Mesendoderm (in vitro differentiated cells): Measurements from ENCODE around the gene STOX1.
"Not testable (repeated sequence)": the region's sequence is repeated elsewhere in the genome, so short reads cannot be mapped to it uniquely, and the experiment has no call there.

Source experiments
- DNase-seq: peaks from one replicate; pipeline ENCODE4 v3.0.0; 2013
- H2AK5ac ChIP-seq: 2 replicates; pipeline ENCODE4 v1.6.1; 2013; ENCODE audit warnings: low read length, inconsistent platforms
- H2BK120ac ChIP-seq: 2 replicates; pipeline ENCODE4 v1.6.1; 2013; ENCODE audit warnings: low read depth, mild to moderate bottlenecking, low read length, moderate library complexity, mixed read lengths
- H2BK15ac ChIP-seq: replicated peaks from 2 replicates; pipeline ENCODE4 v1.6.1; 2013; ENCODE audit warnings: low read depth, mild to moderate bottlenecking, moderate library complexity
- H2BK5ac ChIP-seq: 2 replicates; pipeline ENCODE4 v1.6.1; 2013; ENCODE audit warnings: low read length, inconsistent platforms
- H3K18ac ChIP-seq: 2 replicates; pipeline ENCODE4 v1.6.1; 2013; ENCODE audit warnings: mild to moderate bottlenecking, low read length, mixed read lengths
- H3K23ac ChIP-seq: one replicate; pipeline ENCODE4 v1.6.1; 2013; ENCODE audit warnings: low read length
- H3K27ac ChIP-seq: 2 replicates; pipeline ENCODE4 v1.5.1; 2013; ENCODE audit warnings: low read depth, mild to moderate bottlenecking, inconsistent platforms, low read length, moderate library complexity
- H3K27me3 ChIP-seq: 2 replicates; pipeline ENCODE4 v1.6.1; 2013; ENCODE audit warnings: low read length, control low read depth, mild to moderate bottlenecking, inconsistent platforms; ENCODE audit not compliant: insufficient read depth, poor library complexity
- H3K36me3 ChIP-seq: 2 replicates; pipeline ENCODE4 v1.6.1; 2013; ENCODE audit warnings: low read length, inconsistent platforms; ENCODE audit not compliant: control insufficient read depth, insufficient read depth
- H3K4ac ChIP-seq: one replicate; pipeline ENCODE4 v1.6.1; 2013; ENCODE audit warnings: low read depth, mild to moderate bottlenecking, low read length, moderate library complexity
- H3K4me1 ChIP-seq: 2 replicates; pipeline ENCODE4 v1.6.1; 2013; ENCODE audit warnings: low read depth, low read length, inconsistent platforms; ENCODE audit not compliant: control insufficient read depth
- H3K4me2 ChIP-seq: 2 replicates; pipeline ENCODE4 v1.6.1; 2013; ENCODE audit warnings: low read length
- H3K4me3 ChIP-seq: 2 replicates; pipeline ENCODE4 v1.5.1; 2013; ENCODE audit warnings: mild to moderate bottlenecking, low read length
- H3K56ac ChIP-seq: one replicate; pipeline ENCODE4 v1.6.1; 2013; ENCODE audit warnings: low read length
- H3K79me1 ChIP-seq: 2 replicates; pipeline ENCODE4 v1.6.1; 2013; ENCODE audit warnings: low read length, inconsistent platforms
- H3K79me2 ChIP-seq: 2 replicates; pipeline ENCODE4 v1.6.1; 2013; ENCODE audit warnings: mild to moderate bottlenecking, low read length; ENCODE audit not compliant: control insufficient read depth, insufficient read depth
- H3K9ac ChIP-seq: 2 replicates; pipeline ENCODE4 v1.6.1; 2013; ENCODE audit warnings: low read length, inconsistent platforms
- H4K5ac ChIP-seq: one replicate; pipeline ENCODE4 v1.6.1; 2013; ENCODE audit warnings: low read length
- H4K8ac ChIP-seq: one replicate; pipeline ENCODE4 v1.6.1; 2013; ENCODE audit warnings: low read depth, mild to moderate bottlenecking, control low read depth, low read length, moderate library complexity
- WGBS: extraction: QIAGEN DNeasy Blood & Tissue Kit; methylation state at CpG from one replicate; pipeline ENCODE4 v1.1.7; 2013; ENCODE audit warnings: low lambda C conversion rate, missing lambda C conversion rate; ENCODE audit not compliant: insufficient coverage; ENCODE audit errors: extremely low coverage; 5-methylcytosine and 5-hydroxymethylcytosine counted together

The STOX1 gene

DNA sequence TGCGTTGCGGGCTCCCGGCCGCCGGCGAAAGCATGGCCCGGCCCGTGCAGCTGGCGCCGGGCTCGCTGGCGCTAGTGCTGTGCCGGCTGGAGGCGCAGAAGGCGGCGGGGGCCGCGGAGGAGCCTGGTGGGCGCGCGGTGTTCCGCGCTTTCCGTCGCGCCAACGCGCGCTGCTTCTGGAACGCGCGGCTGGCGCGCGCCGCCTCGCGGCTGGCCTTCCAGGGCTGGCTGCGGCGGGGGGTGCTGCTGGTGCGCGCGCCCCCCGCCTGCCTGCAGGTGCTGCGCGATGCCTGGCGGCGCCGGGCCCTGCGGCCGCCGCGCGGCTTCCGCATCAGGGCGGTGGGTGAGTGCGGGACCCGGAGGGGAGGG is 245 bp downstream of the STOX1 start:
- no CpG with 5 or more reads among the region's 58 CpGs for WGBS
- not testable (repeated sequence) for H2BK15ac ChIP-seq, H3K27me3 ChIP-seq, H2BK120ac ChIP-seq, H3K79me1 ChIP-seq, DNase-seq, H3K23ac ChIP-seq, H3K4me1 ChIP-seq, H4K8ac ChIP-seq, H3K36me3 ChIP-seq, H3K27ac ChIP-seq, H2AK5ac ChIP-seq, H2BK5ac ChIP-seq, H3K4ac ChIP-seq, H3K79me2 ChIP-seq, H4K5ac ChIP-seq, H3K18ac ChIP-seq
- Histone ChIP-seq H3K4me2 (peak overlapping the region; percentile 27), H3K9ac (peak overlapping the region; percentile 64), H3K4me3 (peak overlapping the region; percentile 38), H3K56ac (peak overlapping the region; percentile 56)

DNA sequence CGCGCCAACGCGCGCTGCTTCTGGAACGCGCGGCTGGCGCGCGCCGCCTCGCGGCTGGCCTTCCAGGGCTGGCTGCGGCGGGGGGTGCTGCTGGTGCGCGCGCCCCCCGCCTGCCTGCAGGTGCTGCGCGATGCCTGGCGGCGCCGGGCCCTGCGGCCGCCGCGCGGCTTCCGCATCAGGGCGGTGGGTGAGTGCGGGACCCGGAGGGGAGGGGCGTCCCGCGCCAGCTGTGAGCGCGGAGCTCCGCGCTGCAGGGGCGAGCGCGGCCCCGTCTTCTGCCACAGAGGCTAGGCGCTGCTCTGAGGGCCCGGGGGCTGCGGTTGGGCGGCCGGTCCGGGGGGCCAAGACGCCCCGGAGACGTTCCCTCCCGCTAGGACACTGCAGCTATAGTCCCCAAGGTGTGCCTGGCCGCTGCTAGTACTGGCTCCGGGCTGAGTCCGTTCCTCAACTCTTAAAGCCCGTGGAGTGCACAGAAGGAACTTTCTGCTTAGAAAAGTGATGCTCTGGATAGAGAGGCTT is 811 bp downstream of the STOX1 start:
- Histone ChIP-seq H3K9ac (peak overlapping the region; percentile 8), H3K4me2 (peak overlapping the region; percentile 25), H3K56ac (peak overlapping the region; percentile 37)
- H2BK15ac ChIP-seq, H3K79me1 ChIP-seq, H3K36me3 ChIP-seq, H3K4me1 ChIP-seq, DNase-seq, H2AK5ac ChIP-seq, H4K8ac ChIP-seq, H3K27ac ChIP-seq, H4K5ac ChIP-seq, H3K18ac ChIP-seq, H3K27me3 ChIP-seq, H3K23ac ChIP-seq, H2BK120ac ChIP-seq, H2BK5ac ChIP-seq, H3K4ac ChIP-seq, H3K4me3 ChIP-seq, H3K79me2 ChIP-seq: not testable (repeated sequence)
- no CpG with 5 or more reads among the region's 59 CpGs for WGBS

GRCh38 chr10:68828833-68829232 is 1.5 kb downstream of the STOX1 start:
- no CpG with 5 or more reads among the region's 10 CpGs for WGBS
- H3K4me3 ChIP-seq = no peak overlapping the region

GRCh38 chr10:68829521-68829920 is 2.2 kb downstream of the STOX1 start:
- no peak overlapping the region for H3K9ac ChIP-seq
- no peak overlapping the region for H3K23ac ChIP-seq
- no peak overlapping the region for H3K27ac ChIP-seq
- no peaks in the 10 kb centered on the region for H3K79me2 ChIP-seq
- H3K79me1 ChIP-seq = no peaks in the 10 kb centered on the region
- no peak overlapping the region for H2BK120ac ChIP-seq
- no peak overlapping the region for H2BK15ac ChIP-seq
- no peak overlapping the region for H2AK5ac ChIP-seq
- no peak overlapping the region for H3K4me2 ChIP-seq
- DNase-seq = no peak
- no peak overlapping the region for H3K4me3 ChIP-seq
- H3K36me3 ChIP-seq = no peaks in the 10 kb centered on the region
- H2BK5ac ChIP-seq = no peak overlapping the region
- no peak overlapping the region for H4K5ac ChIP-seq
- H3K27me3 ChIP-seq = no peaks in the 10 kb centered on the region
- no peak overlapping the region for H3K18ac ChIP-seq
- H3K4me1 ChIP-seq = no peaks in the 10 kb centered on the region
- no peak overlapping the region for H4K8ac ChIP-seq
- no CpG with 5 or more reads among the region's 6 CpGs for WGBS
- H3K4ac ChIP-seq = no peak overlapping the region
- no peak overlapping the region for H3K56ac ChIP-seq

More at GRCh38 chr10:68828833-68829232, 1.5 kb downstream of the STOX1 start:
- H3K27me3 ChIP-seq = no peaks in the 10 kb centered on the region
- H3K4ac ChIP-seq = no peak overlapping the region
- H3K79me2 ChIP-seq = no peaks in the 10 kb centered on the region
- H4K5ac ChIP-seq = no peak overlapping the region
- no peak overlapping the region for H2BK5ac ChIP-seq
- no peak for DNase-seq
- no peak overlapping the region for H3K9ac ChIP-seq
- H3K56ac ChIP-seq = no peak overlapping the region
- H2BK15ac ChIP-seq = no peak overlapping the region
- H3K23ac ChIP-seq = no peak overlapping the region
- no peak overlapping the region for H2BK120ac ChIP-seq
- no peak overlapping the region for H3K4me2 ChIP-seq
- H3K4me1 ChIP-seq = no peaks in the 10 kb centered on the region
- no peak overlapping the region for H3K27ac ChIP-seq
- H3K36me3 ChIP-seq = no peaks in the 10 kb centered on the region
- no peak overlapping the region for H3K18ac ChIP-seq
- H2AK5ac ChIP-seq = no peak overlapping the region
- H4K8ac ChIP-seq = no peak overlapping the region
- no peaks in the 10 kb centered on the region for H3K79me1 ChIP-seq

- Histone ChIP-seq H4K8ac (no peak overlapping the region), H3K79me2 (no peaks in the 10 kb centered on the region)
- no CpG with 5 or more reads among the region's 6 CpGs for WGBS
These were observed 2.6 kb downstream of the STOX1 start for GRCh38 chr10:68829952-68830351.

GRCh38 chr10:68831961-68832455 is 4.7 kb downstream of the STOX1 start:
- no CpG with 5 or more reads among the region's 5 CpGs for WGBS
- H3K23ac ChIP-seq = no peak overlapping the region

More at GRCh38 chr10:68829952-68830351, 2.6 kb downstream of the STOX1 start:
- Histone ChIP-seq H3K56ac (no peak overlapping the region), H3K4me2 (no peak overlapping the region), H2BK15ac (no peak overlapping the region), H3K4ac (no peak overlapping the region), H2AK5ac (no peak overlapping the region), H3K4me1 (no peaks in the 10 kb centered on the region), H2BK5ac (no peak overlapping the region), H3K4me3 (no peak overlapping the region), H3K27ac (no peak overlapping the region), H4K5ac (no peak overlapping the region), H2BK120ac (no peak overlapping the region), H3K23ac (no peak overlapping the region), H3K18ac (no peak overlapping the region), H3K9ac (no peak overlapping the region), H3K27me3 (no peaks in the 10 kb centered on the region), H3K79me1 (no peaks in the 10 kb centered on the region), H3K36me3 (no peaks in the 10 kb centered on the region)
- no peak for DNase-seq

More at GRCh38 chr10:68831961-68832455, 4.7 kb downstream of the STOX1 start:
- H3K27ac ChIP-seq = no peak overlapping the region
- no peak overlapping the region for H4K8ac ChIP-seq
- no peak overlapping the region for H3K4ac ChIP-seq
- no peak overlapping the region for H3K56ac ChIP-seq
- H3K18ac ChIP-seq = no peak overlapping the region
- no peak overlapping the region for H3K4me3 ChIP-seq
- H3K27me3 ChIP-seq = no peaks in the 10 kb centered on the region
- H3K4me1 ChIP-seq = no peaks in the 10 kb centered on the region
- H2BK120ac ChIP-seq = no peak overlapping the region
- no peak overlapping the region for H2AK5ac ChIP-seq
- H2BK15ac ChIP-seq = no peak overlapping the region
- H3K79me2 ChIP-seq = no peaks in the 10 kb centered on the region
- no peak overlapping the region for H3K4me2 ChIP-seq
- H4K5ac ChIP-seq = no peak overlapping the region
- no peaks in the 10 kb centered on the region for H3K79me1 ChIP-seq
- DNase-seq = no peak
- no peaks in the 10 kb centered on the region for H3K36me3 ChIP-seq
- H2BK5ac ChIP-seq = no peak overlapping the region
- no peak overlapping the region for H3K9ac ChIP-seq
